Measurements from ENCODE around the gene LIPM.
A peak's percentile ranks its signal among the peaks of the same experiment; 100 is the strongest.

LIPM gene, protein sequence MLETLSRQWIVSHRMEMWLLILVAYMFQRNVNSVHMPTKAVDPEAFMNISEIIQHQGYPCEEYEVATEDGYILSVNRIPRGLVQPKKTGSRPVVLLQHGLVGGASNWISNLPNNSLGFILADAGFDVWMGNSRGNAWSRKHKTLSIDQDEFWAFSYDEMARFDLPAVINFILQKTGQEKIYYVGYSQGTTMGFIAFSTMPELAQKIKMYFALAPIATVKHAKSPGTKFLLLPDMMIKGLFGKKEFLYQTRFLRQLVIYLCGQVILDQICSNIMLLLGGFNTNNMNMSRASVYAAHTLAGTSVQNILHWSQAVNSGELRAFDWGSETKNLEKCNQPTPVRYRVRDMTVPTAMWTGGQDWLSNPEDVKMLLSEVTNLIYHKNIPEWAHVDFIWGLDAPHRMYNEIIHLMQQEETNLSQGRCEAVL

DNA sequence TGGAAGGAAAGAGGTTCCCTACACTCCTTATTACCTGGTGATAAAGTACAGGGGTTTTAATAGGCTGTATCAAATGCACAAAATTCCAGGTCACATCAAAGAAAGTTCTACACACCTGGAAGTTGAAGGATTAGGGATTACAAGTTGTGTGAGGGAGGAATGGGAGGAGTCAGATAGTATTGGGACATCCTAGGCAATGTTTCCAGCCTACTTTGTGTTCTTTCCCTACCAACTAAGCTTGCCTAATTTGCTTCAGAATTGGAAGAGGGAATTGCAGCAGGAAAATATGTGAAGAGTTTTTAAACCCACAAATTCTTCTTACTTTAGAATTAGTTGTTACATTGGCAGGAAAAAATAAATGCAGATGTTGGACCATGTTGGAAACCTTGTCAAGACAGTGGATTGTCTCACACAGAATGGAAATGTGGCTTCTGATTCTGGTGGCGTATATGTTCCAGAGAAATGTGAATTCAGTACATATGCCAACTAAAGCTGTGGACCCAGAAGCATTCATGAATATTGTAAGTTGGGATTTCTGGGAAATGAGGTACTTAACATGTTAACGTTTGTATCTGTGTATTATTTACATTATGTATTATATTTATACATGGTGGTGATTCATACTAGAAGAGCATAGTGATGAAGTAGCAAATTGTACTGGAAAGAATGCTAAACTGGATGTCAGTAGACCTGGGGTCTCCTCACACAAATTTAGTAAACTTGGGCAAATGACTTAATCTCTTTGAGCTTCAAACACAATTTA, at the start of gene LIPM:
TSS of gene LIPM (plus strand) at position 208 of the 763 bp plus-strand sequence. CDS start at position 375, 167 bp downstream.
- DNase-seq (ENCODE audit: low read depth, low spot score), result no peak
- H3K27ac ChIP-seq, result no peak within 1 kb of the TSS

DNA sequence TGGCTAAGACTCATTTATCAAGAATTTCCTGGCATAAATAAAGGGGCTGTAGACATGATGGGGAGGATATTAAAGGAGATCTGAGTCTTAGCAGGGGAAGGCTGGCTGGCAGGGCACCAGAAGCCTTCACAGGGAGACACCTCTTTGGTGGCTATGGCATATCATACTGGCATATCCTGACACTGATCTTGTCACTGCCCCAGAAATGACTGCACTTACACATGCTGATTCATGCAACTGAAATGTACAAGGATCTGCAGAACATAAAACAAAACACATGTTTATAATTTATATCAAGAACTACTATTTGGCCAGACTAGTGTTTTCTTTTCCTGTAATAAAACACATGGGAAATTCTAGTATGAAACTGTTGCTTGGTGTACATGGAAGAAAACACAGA, 48.2 kb upstream of the LIPM start:
- no peak overlapping the region for H3K27ac ChIP-seq
- no peak for DNase-seq (ENCODE audit: low read depth, low spot score)

DNA sequence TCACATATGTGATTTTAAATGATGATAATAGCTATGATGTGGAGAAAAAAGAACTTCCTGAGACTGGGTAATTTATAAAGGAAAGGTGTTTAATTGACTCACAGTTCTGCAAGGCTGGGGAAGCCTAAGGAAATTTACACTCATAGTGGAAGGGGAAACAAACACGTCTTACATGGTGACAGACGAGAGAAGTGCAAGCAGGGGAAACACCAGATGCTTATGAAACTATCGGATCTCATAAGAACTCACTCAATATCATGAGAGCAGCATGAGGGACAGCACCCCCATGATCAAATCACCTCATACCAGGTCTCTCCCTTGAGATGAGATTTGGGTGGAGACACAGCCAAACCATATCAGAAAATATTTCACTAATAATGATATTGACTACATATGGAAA, 46.8 kb upstream of the LIPM start:
- H3K27ac ChIP-seq, result no peak overlapping the region
- no peak for DNase-seq (ENCODE audit: low read depth, low spot score)

DNA sequence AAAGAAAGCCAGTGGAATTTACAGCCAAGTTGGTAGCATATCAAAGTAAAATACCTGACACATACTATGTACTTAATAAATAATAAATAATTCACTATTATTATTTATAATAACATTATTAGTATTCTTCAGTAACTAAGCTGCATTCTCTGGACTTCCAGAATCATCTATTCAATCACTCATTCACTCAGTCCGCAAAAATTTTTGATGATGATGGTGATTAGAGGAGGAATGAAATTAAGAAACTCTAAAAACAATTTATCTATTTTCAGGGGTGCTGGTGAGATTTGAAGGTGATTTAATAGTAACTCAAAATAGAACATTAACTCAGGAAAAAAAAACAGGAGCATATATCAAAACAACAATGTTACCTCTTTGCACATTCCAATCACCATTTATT, 45.9 kb upstream of the LIPM start:
- DNase-seq (ENCODE audit: low read depth, low spot score), result no peak

DNA sequence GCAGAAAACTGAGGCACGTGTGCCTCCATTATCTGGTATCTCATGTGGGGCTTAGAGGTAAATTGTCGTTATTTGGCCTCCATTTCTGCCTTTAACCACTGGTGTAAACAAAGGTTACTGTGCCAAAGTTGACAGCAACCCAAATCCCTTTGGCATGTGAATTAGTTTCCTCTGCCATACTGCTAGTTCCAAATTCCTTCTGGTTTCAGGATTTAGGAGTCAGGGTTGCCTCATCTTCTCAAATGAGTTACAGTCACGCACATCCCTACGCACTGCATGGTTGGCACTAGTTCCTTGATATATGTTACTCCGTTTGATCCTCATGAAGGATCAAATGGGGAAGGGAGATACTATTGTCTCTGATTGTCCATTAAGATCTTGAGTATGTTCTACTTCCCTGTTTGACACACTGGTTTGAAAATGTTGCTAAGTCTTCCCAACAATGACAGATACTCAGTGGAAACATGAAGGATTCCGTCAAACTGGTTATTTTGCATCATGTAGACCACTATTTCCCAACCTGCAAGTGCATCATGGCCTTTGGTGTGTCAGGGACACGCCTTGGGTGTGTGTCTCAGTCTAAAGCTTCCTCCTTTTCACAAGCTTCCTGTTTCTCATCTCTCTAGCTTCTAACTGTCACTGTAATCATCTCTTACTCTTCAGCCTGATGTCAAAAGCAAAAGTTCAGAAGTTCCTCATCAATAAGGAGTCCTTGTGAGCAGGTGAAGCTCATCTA, 43.0 kb upstream of the LIPM start, which contains the start of gene LIPN:
TSS of gene LIPN (plus strand) at position 655 of the 736 bp plus-strand sequence. CDS start 1,386 bp downstream, outside the sequence.
- H3K27ac ChIP-seq, result peak within 1 kb of the TSS; percentile 44
- peak; percentile 83 for DNase-seq (ENCODE audit: low read depth, low spot score)

More for the DNA sequence above, 45.9 kb upstream of the LIPM start:
- no peak overlapping the region for H3K27ac ChIP-seq

DNA sequence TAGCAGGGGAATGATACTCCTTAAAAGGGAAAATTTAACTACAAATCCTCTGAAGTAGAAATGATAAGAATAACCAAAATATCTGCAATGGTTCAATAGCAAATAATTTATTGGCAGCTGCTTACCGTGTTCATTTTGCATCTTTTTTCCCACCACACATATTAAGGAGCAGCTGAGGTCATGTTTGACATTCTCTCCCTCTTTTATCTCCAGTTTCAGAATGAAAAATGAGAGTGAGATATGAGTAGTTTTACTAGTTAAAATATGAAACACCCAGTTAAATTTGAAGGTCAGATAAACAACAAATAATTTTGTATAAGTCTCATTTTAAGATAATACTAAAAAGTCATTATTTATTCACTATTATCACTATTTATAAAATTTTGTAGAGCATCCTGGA, 39.6 kb upstream of the LIPM start:
- H3K27ac ChIP-seq, result peak overlapping the region; percentile 11
- DNase-seq (ENCODE audit: low read depth, low spot score), result no peak

DNA sequence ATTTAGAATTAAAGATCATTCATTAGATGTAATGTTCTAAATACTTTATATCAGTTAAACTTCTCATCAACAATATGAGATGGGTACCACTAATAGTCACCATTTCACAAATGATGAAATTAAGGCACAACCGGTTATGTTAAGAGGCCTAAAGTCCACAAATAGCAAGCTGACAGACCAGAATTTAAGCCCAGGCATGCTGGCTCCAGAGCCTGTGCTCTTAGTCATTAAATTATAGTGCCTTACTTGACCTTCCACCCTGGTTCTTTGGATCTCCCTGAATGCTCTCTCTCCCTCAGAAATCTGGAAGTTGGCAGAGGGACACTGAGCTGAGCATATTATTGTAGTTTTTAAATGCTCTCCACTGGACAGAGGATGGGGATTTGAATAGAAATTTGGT, 39.1 kb upstream of the LIPM start:
- peak; percentile 8 for DNase-seq (ENCODE audit: low read depth, low spot score)
- peak overlapping the region; percentile 11 for H3K27ac ChIP-seq

DNA sequence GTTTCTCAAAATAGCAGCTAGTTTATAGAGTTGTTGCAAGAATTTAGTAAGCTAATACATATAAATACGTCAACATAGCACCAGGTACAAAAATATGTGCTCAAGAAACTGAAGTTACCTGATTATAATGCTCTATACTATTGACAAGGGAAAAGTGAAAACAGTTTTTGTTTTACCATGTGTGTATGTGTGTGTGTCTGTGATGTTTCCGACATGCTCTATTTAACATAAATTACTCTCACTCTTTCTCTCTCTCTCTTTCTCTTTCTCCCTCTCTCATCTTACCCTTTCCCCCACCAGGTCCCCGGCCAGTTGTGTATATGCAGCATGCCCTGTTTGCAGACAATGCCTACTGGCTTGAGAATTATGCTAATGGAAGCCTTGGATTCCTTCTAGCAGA, 38.4 kb upstream of the LIPM start:
- DNase-seq (ENCODE audit: low read depth, low spot score), result no peak
- H3K27ac ChIP-seq, result no peak overlapping the region

DNA sequence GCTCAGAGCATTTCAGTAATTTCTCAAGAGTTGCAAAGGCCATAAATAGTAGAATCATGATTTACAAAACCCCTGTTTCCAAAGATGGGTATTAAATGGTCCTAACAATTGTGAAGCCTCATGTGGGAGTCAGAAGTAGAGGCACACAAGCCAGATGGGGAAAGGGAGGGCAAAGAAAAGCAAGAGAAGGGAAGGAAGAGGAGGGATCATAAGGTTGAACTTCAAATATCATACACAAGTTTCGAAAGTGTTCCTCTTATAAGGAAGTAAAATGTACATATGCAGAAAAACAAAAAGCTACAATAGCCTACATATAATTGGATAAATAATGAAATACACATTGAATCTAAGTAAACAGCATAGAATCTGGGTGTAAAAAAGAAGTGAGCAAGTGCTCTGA, 36.7 kb upstream of the LIPM start:
- DNase-seq (ENCODE audit: low read depth, low spot score), result no peak

DNA sequence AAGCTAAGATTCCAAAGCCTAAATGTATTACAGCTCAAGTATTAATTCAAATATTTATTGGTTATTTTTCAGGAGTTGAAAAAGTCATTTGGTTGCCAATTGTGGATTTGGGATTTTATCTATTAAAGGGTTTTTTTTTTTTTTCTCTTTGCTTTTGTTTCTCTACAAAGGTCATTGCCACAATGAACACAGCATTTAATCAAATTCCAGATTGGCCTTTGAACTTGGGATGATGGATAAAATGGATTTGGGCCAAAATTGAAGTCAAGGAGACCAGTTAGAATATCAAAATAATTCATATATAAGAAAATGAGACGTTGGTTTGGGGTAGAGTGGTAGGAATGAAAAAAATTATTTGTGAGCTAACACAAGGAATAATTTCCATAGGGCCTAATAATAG, 33.1 kb upstream of the LIPM start:
- DNase-seq (ENCODE audit: low read depth, low spot score), result no peak
- no peak overlapping the region for H3K27ac ChIP-seq

More for the DNA sequence above, 36.7 kb upstream of the LIPM start:
- no peak overlapping the region for H3K27ac ChIP-seq

DNA sequence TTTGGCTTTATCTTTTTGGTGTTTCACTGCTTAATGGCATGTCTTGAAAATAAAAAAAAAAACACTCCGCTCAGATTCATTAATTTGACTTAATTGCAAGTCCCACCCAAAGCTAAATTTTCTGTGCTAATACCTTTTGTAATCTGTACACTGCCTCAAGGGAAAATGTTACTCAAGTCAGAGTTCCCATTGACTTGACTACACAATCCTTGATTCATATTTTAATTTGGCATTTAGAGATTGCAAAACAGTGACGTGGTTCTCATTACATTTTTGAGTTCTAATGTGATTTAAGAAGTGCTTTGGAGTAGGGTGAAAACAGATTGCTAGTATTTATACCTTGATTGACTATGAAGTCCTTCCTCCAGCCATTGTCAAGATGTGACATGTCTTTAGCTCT, 21.3 kb upstream of the LIPM start:
- no peak overlapping the region for H3K27ac ChIP-seq
- no peak for DNase-seq (ENCODE audit: low read depth, low spot score)

DNA sequence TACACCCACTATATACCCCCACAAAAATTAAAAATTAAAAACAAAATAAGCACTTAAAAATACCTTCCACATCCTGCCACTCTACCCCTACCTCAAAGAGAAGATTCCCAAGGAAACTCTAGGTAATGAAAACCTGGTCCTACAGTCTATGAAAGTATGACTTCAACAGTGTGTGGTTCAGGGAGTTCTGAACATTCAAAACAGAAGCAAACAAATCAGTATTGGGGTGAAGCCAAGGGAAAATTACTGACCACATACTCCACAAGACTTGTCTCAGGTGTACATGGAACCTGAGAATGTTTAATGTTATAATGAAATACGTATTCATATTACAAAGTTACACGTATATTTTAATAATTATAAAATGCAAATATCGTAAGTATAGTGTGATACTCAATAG, 20.3 kb upstream of the LIPM start:
- no peak for DNase-seq (ENCODE audit: low read depth, low spot score)
- no peak overlapping the region for H3K27ac ChIP-seq

DNA sequence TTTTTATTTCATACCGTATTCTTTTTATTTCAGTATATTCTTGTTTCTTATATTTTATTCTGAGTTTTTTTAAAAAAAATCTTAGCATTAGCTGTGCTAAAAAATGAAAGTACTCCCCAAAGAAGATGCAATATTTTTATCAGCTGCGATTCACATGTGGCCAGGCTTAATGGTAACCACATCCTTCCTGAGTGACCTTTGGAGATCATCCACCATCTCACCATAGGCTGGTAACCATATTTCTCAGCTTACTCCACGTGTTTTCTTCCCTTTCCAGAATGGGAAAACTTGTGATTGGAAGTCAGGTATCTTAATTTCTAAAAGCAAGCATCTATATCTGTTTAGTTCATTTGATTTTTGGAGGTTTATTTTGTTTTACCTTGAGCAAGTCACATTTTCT, 18.8 kb upstream of the LIPM start:
- no peak overlapping the region for H3K27ac ChIP-seq
- no peak for DNase-seq (ENCODE audit: low read depth, low spot score)

DNA sequence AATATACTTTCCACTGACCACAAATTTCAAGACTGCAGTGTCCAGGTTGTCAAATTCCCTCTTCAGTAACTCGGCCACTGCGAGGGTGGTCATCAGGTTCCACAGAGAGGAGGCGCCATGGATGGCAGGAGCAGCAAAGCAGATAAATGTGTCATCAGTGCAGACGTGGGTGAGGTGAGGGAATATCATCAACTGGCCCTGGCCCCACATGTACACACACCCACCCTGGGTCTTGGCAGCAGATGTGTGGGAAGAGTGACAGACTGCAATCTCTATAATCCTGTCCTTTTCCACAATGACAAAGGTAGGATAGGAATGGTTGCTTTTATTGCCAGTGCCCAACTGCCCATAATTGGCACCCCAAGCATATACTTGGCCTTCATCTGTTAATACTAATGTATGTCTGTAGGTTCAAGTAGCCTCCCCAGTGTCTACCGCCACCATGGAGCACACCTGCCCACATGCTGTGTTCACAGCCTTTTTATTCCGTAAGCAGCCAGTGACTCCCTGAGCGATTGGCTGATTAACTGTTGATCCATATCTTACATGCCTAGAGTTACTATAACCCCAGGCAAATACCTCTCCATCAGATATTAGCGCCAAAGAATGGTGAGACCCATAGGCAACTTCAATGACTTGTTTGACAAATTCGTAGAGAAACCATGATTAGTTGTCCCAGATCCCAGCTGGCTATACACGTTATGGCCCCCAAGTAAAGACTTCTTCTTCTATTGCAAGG, 16.3 kb upstream of the LIPM start:
- no peak overlapping the region for H3K27ac ChIP-seq
- DNase-seq (ENCODE audit: low read depth, low spot score), result no peak

DNA sequence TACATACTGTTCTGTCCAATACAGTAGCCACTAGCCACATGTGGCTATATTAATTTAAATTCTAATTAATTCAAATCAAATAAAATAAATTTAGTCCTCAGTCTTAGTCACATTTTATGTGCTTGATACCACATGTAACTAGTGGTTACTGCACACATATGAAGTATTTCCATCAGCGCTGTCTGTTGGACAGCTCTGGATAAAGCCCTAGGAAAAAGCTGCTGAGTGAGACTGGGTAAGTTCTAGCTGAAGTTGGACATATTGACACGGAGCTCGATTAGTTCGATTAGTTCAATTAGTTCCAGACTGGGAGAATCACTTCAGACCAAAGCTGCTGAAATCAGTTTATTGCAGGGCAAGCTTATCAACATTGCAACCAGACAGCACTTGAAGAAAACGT, 15.1 kb upstream of the LIPM start:
- DNase-seq (ENCODE audit: low read depth, low spot score), result no peak
- H3K27ac ChIP-seq, result no peak overlapping the region

DNA sequence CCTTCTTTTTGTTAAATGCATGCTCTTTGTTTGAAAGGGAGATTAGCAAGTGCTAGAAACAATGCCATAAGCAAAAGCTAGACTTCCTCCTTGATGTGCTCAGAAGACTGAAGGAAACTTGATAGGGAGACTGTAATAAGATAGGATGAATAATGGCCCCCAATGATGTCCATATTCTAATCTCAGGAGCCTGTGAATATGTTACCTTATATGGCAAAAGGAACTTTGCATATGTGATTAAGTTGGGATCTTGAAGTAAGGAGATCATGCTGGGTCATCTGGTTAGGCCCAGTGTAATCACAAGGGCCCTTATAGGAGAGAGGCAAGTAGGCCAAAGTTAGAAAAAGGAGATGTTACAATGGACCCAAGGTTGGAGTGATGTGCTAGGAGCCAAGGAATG, 13.6 kb upstream of the LIPM start:
- H3K27ac ChIP-seq, result no peak overlapping the region
- DNase-seq (ENCODE audit: low read depth, low spot score), result no peak

DNA sequence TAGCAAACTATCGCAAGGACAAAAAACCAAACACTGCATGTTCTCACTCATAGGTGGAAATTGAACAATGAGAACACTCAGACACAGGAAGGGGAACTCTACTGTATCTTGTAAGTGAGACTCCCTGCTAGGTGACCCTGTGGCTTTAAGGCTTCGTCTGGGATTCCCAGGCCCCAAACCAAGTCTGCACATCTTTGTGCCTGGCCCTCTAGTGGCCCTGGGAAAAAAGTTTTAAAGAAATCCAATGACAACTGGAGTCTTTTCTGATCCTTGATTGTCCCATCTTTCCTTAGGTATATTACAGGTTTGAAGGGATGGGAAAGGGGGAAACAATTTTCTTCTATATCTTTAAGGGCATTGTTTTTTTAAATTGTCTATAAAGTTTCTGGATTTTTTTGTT, 10.6 kb upstream of the LIPM start:
- no peak overlapping the region for H3K27ac ChIP-seq
- DNase-seq (ENCODE audit: low read depth, low spot score), result no peak

DNA sequence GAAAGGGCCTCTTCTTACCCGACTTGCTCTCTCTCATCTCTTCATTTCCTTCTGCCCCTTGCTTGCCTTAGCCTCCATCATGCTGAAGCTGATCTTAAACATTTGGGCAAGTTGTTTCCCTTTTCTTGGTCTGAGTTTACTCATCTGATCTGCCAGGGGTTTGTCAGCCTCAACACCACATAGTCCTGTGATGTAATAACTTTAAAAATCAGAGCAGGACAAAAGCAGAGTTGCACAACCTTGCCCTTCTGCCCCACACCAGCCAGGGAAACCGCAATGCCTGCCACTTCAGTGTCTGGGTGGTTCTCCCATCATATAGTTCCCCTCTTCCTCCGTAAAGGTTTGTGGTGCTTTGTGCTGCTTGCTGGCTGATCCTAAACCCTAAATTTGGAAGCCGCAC, 9.9 kb upstream of the LIPM start:
- no peak overlapping the region for H3K27ac ChIP-seq
- DNase-seq (ENCODE audit: low read depth, low spot score), result no peak

DNA sequence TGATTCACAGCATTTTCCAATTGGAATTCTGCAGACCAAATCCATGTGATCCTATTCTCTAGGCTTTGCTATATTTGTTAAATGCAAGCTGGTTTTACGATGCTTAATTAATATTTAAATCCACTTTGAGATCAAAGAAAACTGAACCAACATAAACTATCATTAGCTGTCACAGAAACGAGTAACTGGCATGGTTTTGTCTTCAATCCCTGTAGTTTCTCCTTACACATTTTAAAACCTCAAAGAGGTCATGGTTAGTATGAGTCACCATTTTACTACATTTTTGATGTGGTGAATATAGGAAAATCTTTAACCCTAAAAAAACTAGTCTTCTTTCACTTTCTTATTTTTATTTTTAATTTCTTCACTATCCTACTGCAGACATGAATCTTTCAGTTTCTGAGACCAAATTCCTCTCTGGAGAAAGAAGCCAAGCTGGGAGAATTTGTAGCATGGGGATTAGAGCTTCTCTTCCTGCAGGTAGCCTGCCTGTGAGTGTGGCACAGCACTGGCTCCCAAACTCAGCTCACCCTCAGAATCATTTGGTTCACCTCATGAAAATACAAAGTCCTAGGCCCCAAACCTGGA, 8.7 kb upstream of the LIPM start:
- no peak overlapping the region for H3K27ac ChIP-seq
- DNase-seq (ENCODE audit: low read depth, low spot score), result no peak

DNA sequence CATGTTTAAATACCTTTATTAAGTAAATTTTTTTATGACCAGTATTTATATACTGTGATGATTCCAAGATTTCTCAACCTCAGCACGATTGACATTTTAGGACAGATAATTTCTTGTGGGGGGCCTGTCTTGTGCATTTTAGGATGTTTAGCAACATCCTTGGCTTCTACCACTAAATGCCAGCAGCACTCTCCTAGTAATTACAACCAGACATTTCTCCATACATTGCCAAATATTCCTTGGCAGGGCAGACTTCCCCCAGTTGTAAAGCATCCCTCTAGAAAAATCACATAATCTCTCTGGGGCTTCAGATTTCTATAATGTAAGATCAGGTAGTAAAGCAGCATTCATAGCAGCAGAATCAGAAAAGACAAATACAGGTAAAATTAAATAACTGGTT, 7.8 kb upstream of the LIPM start:
- no peak overlapping the region for H3K27ac ChIP-seq
- DNase-seq (ENCODE audit: low read depth, low spot score), result no peak

Measured in epithelial cell of prostate (primary cell).